ENCODE results near the gene IGSF21. TPM values are rescaled to one million over a fixed set of nuclear protein-coding genes. Genes with fewer than 3 reads are reported as not detected.

Gene IGSF21
- total RNA-seq, 2 experiments from 2014 or later: not detected

DNA sequence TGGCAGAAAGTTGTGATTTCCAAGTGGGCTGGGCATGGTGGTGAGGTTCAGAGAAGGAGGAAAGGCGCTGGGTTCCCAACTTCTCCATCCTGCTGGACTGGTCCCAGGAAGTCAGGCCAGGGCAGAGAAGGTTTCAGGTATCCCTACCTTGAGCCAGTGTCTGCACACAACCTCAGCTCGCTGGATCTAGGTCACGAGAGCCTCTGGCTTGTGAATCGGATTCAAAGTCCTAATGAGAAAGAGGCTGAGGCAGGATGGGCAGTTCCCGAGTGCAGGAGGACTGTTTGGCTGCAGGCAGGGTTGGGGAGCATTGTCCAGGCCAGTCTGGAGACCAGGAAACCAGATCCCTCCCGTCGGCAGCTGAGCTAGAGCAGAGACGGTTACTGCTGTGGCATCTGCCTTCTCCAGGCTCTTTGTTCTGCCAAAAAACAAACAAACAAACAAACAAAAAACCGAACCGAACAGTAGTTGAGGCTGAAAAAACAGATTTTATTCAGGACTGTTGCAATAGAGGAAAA lies 19.5 kb upstream of the IGSF21 start:
- TF ChIP-seq, protein P1, sequence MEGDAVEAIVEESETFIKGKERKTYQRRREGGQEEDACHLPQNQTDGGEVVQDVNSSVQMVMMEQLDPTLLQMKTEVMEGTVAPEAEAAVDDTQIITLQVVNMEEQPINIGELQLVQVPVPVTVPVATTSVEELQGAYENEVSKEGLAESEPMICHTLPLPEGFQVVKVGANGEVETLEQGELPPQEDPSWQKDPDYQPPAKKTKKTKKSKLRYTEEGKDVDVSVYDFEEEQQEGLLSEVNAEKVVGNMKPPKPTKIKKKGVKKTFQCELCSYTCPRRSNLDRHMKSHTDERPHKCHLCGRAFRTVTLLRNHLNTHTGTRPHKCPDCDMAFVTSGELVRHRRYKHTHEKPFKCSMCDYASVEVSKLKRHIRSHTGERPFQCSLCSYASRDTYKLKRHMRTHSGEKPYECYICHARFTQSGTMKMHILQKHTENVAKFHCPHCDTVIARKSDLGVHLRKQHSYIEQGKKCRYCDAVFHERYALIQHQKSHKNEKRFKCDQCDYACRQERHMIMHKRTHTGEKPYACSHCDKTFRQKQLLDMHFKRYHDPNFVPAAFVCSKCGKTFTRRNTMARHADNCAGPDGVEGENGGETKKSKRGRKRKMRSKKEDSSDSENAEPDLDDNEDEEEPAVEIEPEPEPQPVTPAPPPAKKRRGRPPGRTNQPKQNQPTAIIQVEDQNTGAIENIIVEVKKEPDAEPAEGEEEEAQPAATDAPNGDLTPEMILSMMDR (IDR thresholded peaks at IDR 0.05): no peak
- Mint-ChIP-seq H3K27ac (no peak overlapping the region), H3K27me3 (peaks cover 10% of the 10 kb centered on the region), H3K36me3 (ENCODE audit: low read depth) (no peaks in the 10 kb centered on the region), H3K4me1 (ENCODE audit: low read depth) (no peaks in the 10 kb centered on the region), H3K4me3 (no peak overlapping the region), H3K9me3 (no peaks in the 10 kb centered on the region)
- ATAC-seq (no peak), DNase-seq (no peak)
- intact Hi-C loops (cut with micrococcal nuclease): no loop called here
- ChIA-PET CTCF (interaction anchor here (2.1 kb wide), 1 partner anchor 12 kb away, joined by 6 read pairs; no protein-coding TSS in a partner anchor), POLR2A (no interaction called here)

DNA sequence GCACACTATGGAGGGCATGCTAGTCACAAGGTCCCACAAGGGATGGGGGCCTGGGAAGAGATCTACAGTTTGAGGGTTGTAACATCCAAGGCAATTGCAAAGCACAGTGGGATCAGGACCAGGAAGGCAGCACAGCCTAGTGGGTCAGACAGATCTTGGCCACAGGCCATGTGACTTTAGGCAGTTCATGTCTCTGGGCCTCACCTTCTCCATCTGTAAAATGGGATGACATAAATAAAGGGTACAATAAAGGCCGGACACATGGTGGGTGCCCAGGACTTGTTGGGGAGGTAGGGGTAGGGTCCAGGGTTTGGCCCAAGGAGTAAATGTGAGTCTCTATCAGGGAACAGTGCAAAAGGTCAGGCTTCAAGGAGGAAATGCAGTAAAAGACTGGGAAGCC lies 18.1 kb upstream of the IGSF21 start:
- Mint-ChIP-seq H3K36me3 (ENCODE audit: low read depth) (no peaks in the 10 kb centered on the region), H3K9me3 (no peaks in the 10 kb centered on the region), H3K4me1 (ENCODE audit: low read depth) (no peaks in the 10 kb centered on the region), H3K27ac (no peak overlapping the region), H3K4me3 (no peak overlapping the region), H3K27me3 (peaks cover 14% of the 10 kb centered on the region)
- TF ChIP-seq, protein P1 (IDR thresholded peaks at IDR 0.05): no peak
- ATAC-seq (no peak), DNase-seq (no peak)
- intact Hi-C loops (cut with micrococcal nuclease): no loop called here
- ChIA-PET POLR2A (no interaction called here), CTCF (no interaction called here)

DNA sequence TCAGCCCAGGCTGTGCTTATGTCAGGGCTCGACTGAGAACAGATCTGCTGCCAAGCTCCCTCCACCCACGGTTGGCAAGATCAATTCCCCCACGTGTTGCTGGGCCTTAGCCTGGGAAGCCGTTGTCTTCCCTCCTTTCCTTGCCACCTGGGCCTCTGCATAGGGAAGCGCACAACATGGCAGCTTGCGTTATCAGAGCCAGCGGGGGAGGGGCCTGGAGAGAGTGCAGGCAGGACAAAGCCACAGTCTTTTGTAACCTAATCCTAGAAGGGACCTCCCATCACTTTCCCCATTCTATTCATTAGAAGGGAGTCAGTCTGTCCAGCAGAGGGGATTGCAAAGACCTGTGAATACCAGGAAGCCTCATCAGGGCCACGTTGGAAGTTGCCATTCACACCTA lies 17.0 kb upstream of the IGSF21 start:
- ChIA-PET POLR2A (no interaction called here), CTCF (no interaction called here)
- H3K4me1 Mint-ChIP-seq (ENCODE audit: low read depth): no peaks in the 10 kb centered on the region
- DNase-seq (no peak), ATAC-seq (no peak)
- no peak overlapping the region for H3K4me3 Mint-ChIP-seq
- no peaks in the 10 kb centered on the region for H3K9me3 Mint-ChIP-seq
- no peaks in the 10 kb centered on the region for H3K36me3 Mint-ChIP-seq (ENCODE audit: low read depth)
- TF ChIP-seq, protein P1 (IDR thresholded peaks at IDR 0.05): no peak
- no peak overlapping the region for H3K27ac Mint-ChIP-seq
- intact Hi-C loops (cut with micrococcal nuclease): no loop called here
- peaks cover 16% of the 10 kb centered on the region for H3K27me3 Mint-ChIP-seq

DNA sequence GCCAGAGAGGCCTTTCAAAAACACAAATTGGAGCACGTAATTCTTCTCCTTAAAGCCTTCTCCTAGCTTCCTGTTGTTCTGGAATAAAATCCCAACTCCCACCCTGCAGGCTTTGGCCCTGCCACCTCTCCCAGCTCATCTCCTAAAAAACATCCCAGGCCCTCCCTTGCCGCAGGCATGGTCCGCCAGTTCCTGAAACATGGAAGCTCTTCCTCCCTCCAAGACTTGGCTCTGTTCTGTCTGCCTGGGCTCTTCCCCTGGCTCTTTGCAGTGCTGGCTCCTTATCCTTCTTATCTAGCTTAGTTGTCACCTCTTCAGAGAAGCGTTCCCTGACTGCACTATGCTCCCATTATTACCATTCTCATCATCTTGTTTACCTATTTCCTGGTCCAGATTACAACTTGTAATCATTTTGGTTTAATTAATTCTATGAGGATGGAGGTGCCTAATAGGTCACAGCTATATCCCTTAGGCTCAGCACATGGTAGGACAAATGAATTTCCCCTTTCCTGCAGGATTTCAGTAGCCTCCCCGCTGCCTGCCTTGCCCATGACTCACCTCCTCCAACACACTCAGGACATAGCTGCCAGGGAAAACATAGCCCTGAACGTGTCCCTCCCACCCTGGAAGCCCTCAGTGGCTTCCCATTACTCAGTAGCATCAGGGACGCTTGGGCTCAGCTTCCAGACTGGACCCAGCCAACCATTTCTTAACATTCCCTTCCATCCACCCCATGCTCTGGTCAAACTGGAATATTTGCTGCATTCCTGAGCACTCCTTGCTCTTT lies 15.7 kb upstream of the IGSF21 start:
- peaks cover 17% of the 10 kb centered on the region for H3K27me3 Mint-ChIP-seq
- TF ChIP-seq, protein P1 (IDR thresholded peaks at IDR 0.05): no peak
- intact Hi-C loops (cut with micrococcal nuclease): no loop called here
- ChIA-PET POLR2A (no interaction called here), CTCF (interaction anchor here (0.9 kb wide), 1 partner anchor 8 kb away, joined by 3 read pairs; no protein-coding TSS in a partner anchor)
- no peaks in the 10 kb centered on the region for H3K36me3 Mint-ChIP-seq (ENCODE audit: low read depth)
- no peaks in the 10 kb centered on the region for H3K4me1 Mint-ChIP-seq (ENCODE audit: low read depth)
- H3K4me3 Mint-ChIP-seq: no peak overlapping the region
- DNase-seq (no peak), ATAC-seq (no peak)
- no peaks in the 10 kb centered on the region for H3K9me3 Mint-ChIP-seq
- H3K27ac Mint-ChIP-seq: no peak overlapping the region

DNA sequence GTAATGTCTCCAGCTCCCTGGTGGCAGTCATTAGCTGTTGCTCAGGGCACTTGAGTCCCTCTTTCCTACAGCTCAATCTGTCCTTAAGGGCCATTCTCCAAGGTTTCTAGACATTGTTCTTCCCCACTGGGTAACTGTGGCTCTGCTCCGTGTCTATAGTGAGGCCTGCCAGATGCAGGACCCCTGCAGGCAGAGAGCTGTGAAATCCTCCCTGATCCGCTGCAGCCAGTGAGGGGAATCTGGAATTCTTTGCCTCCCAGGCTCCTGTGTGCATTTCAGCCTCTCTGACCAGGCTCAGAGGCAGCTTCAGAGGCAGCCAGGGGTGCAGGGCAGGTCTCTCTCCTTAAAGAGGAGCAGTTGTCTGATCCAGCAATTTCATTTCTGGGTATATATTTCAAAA lies 14.4 kb upstream of the IGSF21 start:
- Mint-ChIP-seq H3K36me3 (ENCODE audit: low read depth) (no peaks in the 10 kb centered on the region), H3K4me3 (no peak overlapping the region), H3K27me3 (peaks cover 12% of the 10 kb centered on the region), H3K27ac (no peak overlapping the region), H3K9me3 (no peaks in the 10 kb centered on the region), H3K4me1 (ENCODE audit: low read depth) (no peaks in the 10 kb centered on the region)
- no peak for DNase-seq
- no peak for ATAC-seq
- intact Hi-C loops (cut with micrococcal nuclease): no loop called here
- CTCF ChIA-PET: no interaction called here
- TF ChIP-seq, protein P1 (IDR thresholded peaks at IDR 0.05): no peak
- POLR2A ChIA-PET: no interaction called here

Data from activated CD8-positive, alpha-beta T cell treated with anti-CD3 and anti-CD28 coated beads for 36 hours (primary cell).